ENCODE measurements around the gene ZNF10. TPM values are rescaled to one million over a fixed set of nuclear protein-coding genes. Genes with fewer than 3 reads are reported as not detected.
A peak's percentile ranks its signal among the peaks of the same experiment; 100 is the strongest.

The ZNF10 gene
- total RNA-seq, 1 experiment from 2014 or later, result 7.2 TPM

GRCh38 chr12:133130808-133131128 lies 341 bp downstream of the ZNF10 start:
- Mint-ChIP-seq H3K36me3 (ENCODE audit: insufficient read depth, unreplicated experiment) (peaks cover 54% of the 10 kb centered on the region), H3K27ac (ENCODE audit: low read depth, unreplicated experiment) (peak overlapping the region; percentile 98), H3K4me1 (ENCODE audit: insufficient read depth, unreplicated experiment) (peaks cover 6% of the 10 kb centered on the region), H3K9me3 (ENCODE audit: unreplicated experiment) (peaks cover 30% of the 10 kb centered on the region), H3K4me3 (ENCODE audit: unreplicated experiment) (peak overlapping the region; percentile 98), H3K27me3 (ENCODE audit: insufficient read depth, unreplicated experiment) (no peaks in the 10 kb centered on the region)
- no peak for TF ChIP-seq CTCF (IDR thresholded peaks at IDR 0.05; ENCODE audit: unreplicated experiment)
- no peak for DNase-seq (ENCODE audit: unreplicated experiment)
- BruUV-seq (replicated peaks), result TSS peak; percentile 79
- POLR2A ChIA-PET, result interaction anchor here (0.6 to 3.1 kb wide), 14 partner anchors 11 to 1045 kb away, joined by 3 to 33 read pairs (median 4); partner anchors contain the start of genes ZNF140, ZNF268 and ZNF84
- CTCF ChIA-PET, result interaction anchor here (0.8 kb wide), 1 partner anchor 11 kb away, joined by 4 read pairs; no protein-coding TSS in a partner anchor
- intact Hi-C loops (cut with micrococcal nuclease), result loop anchor here (1.0 to 2.0 kb wide), 2 partner anchors 50 kb away; partner anchors contain the start of genes ZNF140 and ZNF268

- Mint-ChIP-seq H3K4me3 (ENCODE audit: unreplicated experiment) (no peak overlapping the region), H3K27ac (ENCODE audit: low read depth, unreplicated experiment) (no peak overlapping the region), H3K9me3 (ENCODE audit: unreplicated experiment) (peaks cover 50% of the 10 kb centered on the region), H3K36me3 (ENCODE audit: insufficient read depth, unreplicated experiment) (peaks cover 56% of the 10 kb centered on the region), H3K27me3 (ENCODE audit: insufficient read depth, unreplicated experiment) (no peaks in the 10 kb centered on the region), H3K4me1 (ENCODE audit: insufficient read depth, unreplicated experiment) (peaks cover 6% of the 10 kb centered on the region)
- intact Hi-C loops (cut with micrococcal nuclease), result no loop called here
- no TSS peak for BruUV-seq (replicated peaks)
- DNase-seq (ENCODE audit: unreplicated experiment), result no peak
- CTCF ChIA-PET, result interaction anchor here (0.6 kb wide), 1 partner anchor 8 kb away, joined by 4 read pairs; no protein-coding TSS in a partner anchor
- POLR2A ChIA-PET, result interaction anchor here (1.1 kb wide), 1 partner anchor 9 kb away, joined by 3 read pairs; no protein-coding TSS in a partner anchor
- no peak for TF ChIP-seq CTCF (IDR thresholded peaks at IDR 0.05; ENCODE audit: unreplicated experiment)
Measured at GRCh38 chr12:133135747-133136146, 5.3 kb downstream of the ZNF10 start.

GRCh38 chr12:133145981-133146380 lies 15.6 kb downstream of the ZNF10 start:
- H3K36me3 Mint-ChIP-seq (ENCODE audit: insufficient read depth, unreplicated experiment), result peaks cover 60% of the 10 kb centered on the region
- POLR2A ChIA-PET, result no interaction called here
- CTCF ChIA-PET, result interaction anchor here (0.7 kb wide), 1 partner anchor 14 kb away, joined by 3 read pairs; no protein-coding TSS in a partner anchor
- TF ChIP-seq CTCF (IDR thresholded peaks at IDR 0.05; ENCODE audit: unreplicated experiment), result no peak
- H3K27ac Mint-ChIP-seq (ENCODE audit: low read depth, unreplicated experiment), result no peak overlapping the region
- peaks cover 35% of the 10 kb centered on the region for H3K9me3 Mint-ChIP-seq (ENCODE audit: unreplicated experiment)
- H3K4me1 Mint-ChIP-seq (ENCODE audit: insufficient read depth, unreplicated experiment), result no peaks in the 10 kb centered on the region
- intact Hi-C loops (cut with micrococcal nuclease), result no loop called here
- H3K4me3 Mint-ChIP-seq (ENCODE audit: unreplicated experiment), result no peak overlapping the region
- H3K27me3 Mint-ChIP-seq (ENCODE audit: insufficient read depth, unreplicated experiment), result no peaks in the 10 kb centered on the region
- DNase-seq (ENCODE audit: unreplicated experiment), result no peak
- BruUV-seq (replicated peaks), result no TSS peak

GRCh38 chr12:133156125-133156690 lies 25.8 kb downstream of the ZNF10 start:
- peaks cover 46% of the 10 kb centered on the region for H3K9me3 Mint-ChIP-seq (ENCODE audit: unreplicated experiment)
- DNase-seq (ENCODE audit: unreplicated experiment), result no peak
- no TSS peak for BruUV-seq (replicated peaks)
- H3K27me3 Mint-ChIP-seq (ENCODE audit: insufficient read depth, unreplicated experiment), result no peaks in the 10 kb centered on the region
- no peak overlapping the region for H3K27ac Mint-ChIP-seq (ENCODE audit: low read depth, unreplicated experiment)
- no peaks in the 10 kb centered on the region for H3K4me1 Mint-ChIP-seq (ENCODE audit: insufficient read depth, unreplicated experiment)
- peaks cover 64% of the 10 kb centered on the region for H3K36me3 Mint-ChIP-seq (ENCODE audit: insufficient read depth, unreplicated experiment)
- POLR2A ChIA-PET, result no interaction called here
- no peak for TF ChIP-seq CTCF (IDR thresholded peaks at IDR 0.05; ENCODE audit: unreplicated experiment)
- intact Hi-C loops (cut with micrococcal nuclease), result no loop called here
- H3K4me3 Mint-ChIP-seq (ENCODE audit: unreplicated experiment), result no peak overlapping the region
- CTCF ChIA-PET, result interaction anchor here (0.7 kb wide), 1 partner anchor 109 kb away, joined by 3 read pairs; no protein-coding TSS in a partner anchor
